OCI-LY1 (cell line): ENCODE data around the gene GLDN.

Experiments
- EZH2 ChIP-seq: fragments of 200-600 bp; sonication (generic), shearing (Covaris generic); IDR thresholded peaks from 2 replicates; pipeline ENCODE4 v1.8.0; 2017; ENCODE audit warnings: borderline replicate concordance, mixed run types, mild to moderate bottlenecking, antibody characterized with exemption, low read length, moderate library complexity, mixed read lengths
- TF ChIP-seq, protein P1 (sequence below): fragments of 200-600 bp; sonication (generic), shearing (Covaris generic); IDR thresholded peaks from 2 replicates; pipeline ENCODE4 v1.5.1; 2017; ENCODE audit warnings: mild to moderate bottlenecking, antibody characterized with exemption, low read length, moderate library complexity, mixed read lengths

DNA sequence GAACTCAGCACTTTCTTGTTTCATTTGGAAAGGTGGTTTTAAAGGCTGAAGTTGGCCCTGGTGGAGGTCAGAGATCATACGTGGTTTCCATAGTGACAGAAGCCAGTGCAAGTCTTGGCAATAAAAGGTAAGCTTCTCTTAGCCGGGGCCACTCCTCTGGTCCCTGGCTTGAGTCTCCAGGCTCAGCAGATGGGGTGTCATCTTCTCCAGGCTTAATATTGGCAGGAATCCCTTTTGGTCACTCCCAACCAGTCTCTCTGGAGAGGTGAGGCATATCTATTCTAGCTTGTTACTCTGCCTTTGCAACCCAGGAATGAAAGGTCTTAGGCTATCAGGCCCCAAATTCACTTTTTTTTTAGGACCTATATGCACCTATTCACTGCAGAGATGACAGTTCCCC is 7.9 kb upstream of the GLDN start:
- TF ChIP-seq, protein P1, sequence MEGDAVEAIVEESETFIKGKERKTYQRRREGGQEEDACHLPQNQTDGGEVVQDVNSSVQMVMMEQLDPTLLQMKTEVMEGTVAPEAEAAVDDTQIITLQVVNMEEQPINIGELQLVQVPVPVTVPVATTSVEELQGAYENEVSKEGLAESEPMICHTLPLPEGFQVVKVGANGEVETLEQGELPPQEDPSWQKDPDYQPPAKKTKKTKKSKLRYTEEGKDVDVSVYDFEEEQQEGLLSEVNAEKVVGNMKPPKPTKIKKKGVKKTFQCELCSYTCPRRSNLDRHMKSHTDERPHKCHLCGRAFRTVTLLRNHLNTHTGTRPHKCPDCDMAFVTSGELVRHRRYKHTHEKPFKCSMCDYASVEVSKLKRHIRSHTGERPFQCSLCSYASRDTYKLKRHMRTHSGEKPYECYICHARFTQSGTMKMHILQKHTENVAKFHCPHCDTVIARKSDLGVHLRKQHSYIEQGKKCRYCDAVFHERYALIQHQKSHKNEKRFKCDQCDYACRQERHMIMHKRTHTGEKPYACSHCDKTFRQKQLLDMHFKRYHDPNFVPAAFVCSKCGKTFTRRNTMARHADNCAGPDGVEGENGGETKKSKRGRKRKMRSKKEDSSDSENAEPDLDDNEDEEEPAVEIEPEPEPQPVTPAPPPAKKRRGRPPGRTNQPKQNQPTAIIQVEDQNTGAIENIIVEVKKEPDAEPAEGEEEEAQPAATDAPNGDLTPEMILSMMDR, result no peak
- no peak for TF ChIP-seq EZH2
